Endothelial cell of umbilical vein (primary cell): ENCODE results near the gene FRG2C. TPM values are rescaled to one million over a fixed set of nuclear protein-coding genes. Genes with fewer than 3 reads are reported as not detected.
A peak's percentile ranks its signal among the peaks of the same experiment; 100 is the strongest.
"Not testable (repeated sequence)": the region's sequence is repeated elsewhere in the genome, so short reads cannot be mapped to it uniquely, and the experiment has no call there.

Source experiments
- BruUV-seq: library from RNA; stranded (reverse); fragments of 400-500 nt; replicated peaks from 2 replicates; lab custom pipeline; 2021; lab: Mats Ljungman, UMichigan
- CTCF ChIA-PET: fragments of 300-600, 350-600 bp; sonication (Branson Sonifier 250); formaldehyde crosslinking; loops from one replicate; lab custom pipeline; 2021; ENCODE audit warnings: antibody characterized with exemption, inconsistent platforms; lab: Charles Lee
- POLR2A ChIA-PET: fragments of 300-600, 350-600 bp; sonication (Branson Sonifier 250); formaldehyde crosslinking; loops from one replicate; lab custom pipeline; 2021; ENCODE audit warnings: antibody characterized with exemption, inconsistent platforms; lab: Charles Lee
- DNase-seq: peaks from one replicate; pipeline ENCODE4 v3.0.0-alpha.2; 2011; ENCODE audit warnings: low read depth, low spot score
- FAIRE-seq: peaks from 2 replicates; lab custom pipeline; 2011; peaks lifted over from hg19 to GRCh38; lab: Jason Lieb, UNC
- H2AFZ ChIP-seq: 2 replicates; pipeline ENCODE4 v1.6.0; 2012; ENCODE audit warnings: low read depth, low read length, control low read depth, inconsistent platforms
- H3K27ac ChIP-seq: 2 replicates; pipeline ENCODE4 v1.5.1; 2011; ENCODE audit warnings: low read depth, mild to moderate bottlenecking, control low read depth, low read length, moderate library complexity; ENCODE audit not compliant: insufficient read depth
- H3K27me3 ChIP-seq, 2 experiments: 2 replicates each; pipeline versions ENCODE4 v1.6.0 to v1.6.1; 2011; ENCODE audit warnings: low read length in 2 of 2, mixed read lengths in 1 of 2; ENCODE audit not compliant: control insufficient read depth in 2 of 2, insufficient read depth in 2 of 2
- H3K36me3 ChIP-seq, 2 experiments: 2 replicates in 1 of 2; 3 replicates in 1 of 2; pipeline ENCODE4 v1.5.1; 2011; ENCODE audit warnings: low read length in 2 of 2, mild to moderate bottlenecking in 1 of 2, moderate library complexity in 1 of 2; ENCODE audit not compliant: control insufficient read depth in 2 of 2, insufficient read depth in 2 of 2; ENCODE audit errors: extremely low read depth in 1 of 2
- H3K4me1 ChIP-seq: 3 replicates; pipeline ENCODE4 v1.5.1; 2011; ENCODE audit warnings: mild to moderate bottlenecking, low read length; ENCODE audit not compliant: control insufficient read depth, insufficient read depth; ENCODE audit errors: extremely low read depth
- H3K4me2 ChIP-seq: 2 replicates; pipeline ENCODE4 v1.6.1; 2011; ENCODE audit warnings: low read length, control low read depth, mixed read lengths; ENCODE audit not compliant: insufficient read depth
- H3K4me3 ChIP-seq, 3 experiments: fragments of 200-600 bp in 1 of 3; sonication (generic), shearing (Covaris generic) in 1 of 3; replicated peaks in 1 of 3; 2 replicates each; pipeline ENCODE4 v1.5.1; 2011 to 2016; ENCODE audit warnings: control low read depth in 3 of 3, low read length in 3 of 3, mild to moderate bottlenecking in 2 of 3, inconsistent platforms in 1 of 3, low read depth in 1 of 3, moderate library complexity in 1 of 3; ENCODE audit not compliant: insufficient read depth in 1 of 3
- H3K79me2 ChIP-seq: 2 replicates; pipeline ENCODE4 v1.6.0; 2012; ENCODE audit warnings: low read length, inconsistent platforms; ENCODE audit not compliant: control insufficient read depth, insufficient read depth
- H3K9ac ChIP-seq: replicated peaks from 2 replicates; pipeline ENCODE3; 2011; ENCODE audit warnings: low read length, control low read depth; ENCODE audit not compliant: insufficient read depth; ENCODE audit errors: extremely low read depth
- H3K9me1 ChIP-seq: replicated peaks from 3 replicates; pipeline ENCODE4 v1.6.0; 2011; ENCODE audit warnings: mild to moderate bottlenecking, low read length; ENCODE audit not compliant: control insufficient read depth, insufficient read depth; ENCODE audit errors: extremely low read depth
- H3K9me3 ChIP-seq: replicated peaks from 2 replicates; pipeline ENCODE4 v1.5.1; 2012; ENCODE audit warnings: low read length, inconsistent platforms; ENCODE audit not compliant: control insufficient read depth, insufficient read depth
- H4K20me1 ChIP-seq: replicated peaks from 2 replicates; pipeline ENCODE3; 2011; ENCODE audit warnings: mild to moderate bottlenecking, low read length; ENCODE audit not compliant: control insufficient read depth, insufficient read depth; ENCODE audit errors: extremely low read depth
- CTCF ChIP-seq, 2 donors: IDR thresholded peaks; 1 replicate in 1 of 2; 2 replicates in 1 of 2; pipeline ENCODE4 v1.5.1; 2011; ENCODE audit warnings: low read length in 2 of 2, mild to moderate bottlenecking in 2 of 2, moderate library complexity in 2 of 2, control low read depth in 1 of 2, inconsistent platforms in 1 of 2, low read depth in 1 of 2; ENCODE audit not compliant: insufficient read depth in 1 of 2; ENCODE audit errors: extremely low read depth in 1 of 2
- EZH2 ChIP-seq: IDR thresholded peaks from 2 replicates; pipeline ENCODE4 v1.6.1; 2012; ENCODE audit warnings: borderline replicate concordance, low read depth, mild to moderate bottlenecking, moderate library complexity, low read length, inconsistent platforms; ENCODE audit not compliant: severe bottlenecking
- FOS ChIP-seq: IDR thresholded peaks from 2 replicates; pipeline ENCODE4 v1.6.1; 2011; ENCODE audit warnings: mild to moderate bottlenecking, low read length, moderate library complexity, borderline replicate concordance; ENCODE audit not compliant: insufficient read depth
- GATA2 ChIP-seq: IDR thresholded peaks from 2 replicates; pipeline ENCODE4 v1.7.0; 2011; ENCODE audit warnings: low read depth, mild to moderate bottlenecking, moderate library complexity, mixed read lengths, low read length; ENCODE audit not compliant: insufficient read length, insufficient read depth
- JUN ChIP-seq: IDR thresholded peaks from 2 replicates; pipeline ENCODE4 v1.6.1; 2011; ENCODE audit warnings: borderline replicate concordance, low read depth; ENCODE audit not compliant: insufficient read length, insufficient read depth
- MAX ChIP-seq: IDR thresholded peaks from 2 replicates; pipeline ENCODE4 v1.6.1; 2011; ENCODE audit not compliant: insufficient read depth, insufficient read length
- MYC ChIP-seq: IDR thresholded peaks from one replicate; pipeline ENCODE4 v1.6.1; 2011; ENCODE audit warnings: mild to moderate bottlenecking, low read depth, low read length
- POLR2A ChIP-seq: IDR thresholded peaks from 2 replicates; pipeline ENCODE4 v1.6.1; 2012; ENCODE audit warnings: low read depth, mild to moderate bottlenecking, control low read depth, low read length
- POLR2AphosphoS5 ChIP-seq: IDR thresholded peaks from 2 replicates; pipeline ENCODE4 v1.6.1; 2012; ENCODE audit warnings: low read depth, mild to moderate bottlenecking, control low read depth, low read length, moderate library complexity; ENCODE audit not compliant: insufficient read depth
- dilution Hi-C: fragments of 300-500 bp; cut with MboI; formaldehyde crosslinking; loops from one replicate; pipeline ENCODE4 v1.15.0; 2019; ENCODE audit warnings: low sequenced_read_pairs; ENCODE audit not compliant: extremely low pct_ligation_motif_present
- intact Hi-C: fragments of 100-400 bp; cut with micrococcal nuclease; formaldehyde crosslinking; loops from one replicate; pipeline ENCODE4 v1.10.0; 2022
- polyA plus RNA-seq, 4 experiments: library from polyadenylated mRNA; depleted of rRNA in 3 of 4; stranded (reverse) in 3 of 4; unstranded in 1 of 4; fragments of >200 nt; gene quantifications; 2 replicates each; pipeline versions ENCODE4 v1.2.1 to v1.2.3, GENCODE V29; 2011 to 2012; ENCODE audit warnings: missing spikeins in 1 of 4
- total RNA-seq: library from RNA; stranded (reverse); gene quantifications from 2 replicates; pipeline ENCODE4 v1.2.3, GENCODE V29; 2021

FRG2C gene
- total and polyA plus RNA-seq, 2 donors (not counting 3 experiments of a cell fraction or from before 2014, with no cell fraction given): not detected

- H3K9me1 ChIP-seq: no peaks in the 10 kb centered on the region
- FAIRE-seq: no peak
- no peaks in the 10 kb centered on the region for H3K79me2 ChIP-seq
- H3K27me3 ChIP-seq: no peaks in the 10 kb centered on the region
- no peak overlapping the region for H3K4me2 ChIP-seq
- POLR2A ChIA-PET: no interaction called here
- H4K20me1 ChIP-seq: no peaks in the 10 kb centered on the region
- H3K4me1 ChIP-seq: no peaks in the 10 kb centered on the region
- no peaks in the 10 kb centered on the region for H3K36me3 ChIP-seq
- H3K27ac ChIP-seq: no peak overlapping the region
- no peak for DNase-seq
- no TSS peak for BruUV-seq
- CTCF ChIA-PET: no interaction called here
- intact Hi-C loops (no loop called here), dilution Hi-C loops (no loop called here)
- TF ChIP-seq EZH2: no peak
- TF ChIP-seq MAX: no peak
- TF ChIP-seq POLR2AphosphoS5: no peak
- TF ChIP-seq GATA2: no peak
- TF ChIP-seq POLR2A: no peak
- no peak for TF ChIP-seq CTCF (IDR thresholded peaks at IDR 0.05; ENCODE audit: extremely low read depth in 1 of 2, insufficient read depth in 1 of 2, low read depth in 1 of 2, low read length in 2 of 2)
- no peak for TF ChIP-seq MYC
- TF ChIP-seq FOS: no peak
- no peak for TF ChIP-seq JUN
- no peak overlapping the region for H3K9ac ChIP-seq
- H3K4me3 ChIP-seq: no peak overlapping the region
- H3K9me3 ChIP-seq: no peaks in the 10 kb centered on the region
- H2AFZ ChIP-seq: no peak overlapping the region
These were observed 32.6 kb upstream of the FRG2C start for GRCh38 chr3:75631541-75631940.

- dilution Hi-C loops, intact Hi-C loops, BruUV-seq, DNase-seq, H3K79me2 ChIP-seq, H3K9me3 ChIP-seq, H3K9ac ChIP-seq, H4K20me1 ChIP-seq, H3K9me1 ChIP-seq, H3K27me3 ChIP-seq, FAIRE-seq, CTCF ChIA-PET, H3K4me2 ChIP-seq, H3K27ac ChIP-seq, POLR2A ChIA-PET, H3K36me3 ChIP-seq, H2AFZ ChIP-seq, H3K4me3 ChIP-seq, H3K4me1 ChIP-seq: not testable (repeated sequence)
These were observed 25.2 kb upstream of the FRG2C start for GRCh38 chr3:75638947-75639346.

- BruUV-seq, dilution Hi-C loops, CTCF ChIA-PET, H3K27ac ChIP-seq, FAIRE-seq, POLR2A ChIA-PET, H4K20me1 ChIP-seq, H3K9ac ChIP-seq, H3K4me1 ChIP-seq, H2AFZ ChIP-seq, H3K9me1 ChIP-seq, H3K27me3 ChIP-seq, H3K79me2 ChIP-seq, H3K9me3 ChIP-seq, intact Hi-C loops, H3K4me3 ChIP-seq, H3K36me3 ChIP-seq, H3K4me2 ChIP-seq: not testable (repeated sequence)
- peak; percentile 9 for DNase-seq
These were observed 23.0 kb upstream of the FRG2C start for GRCh38 chr3:75641107-75641517.
